Colonic mucosa (tissue), 4 donors: ENCODE results near the gene MTARC2. TPM values are rescaled to one million over a fixed set of nuclear protein-coding genes. Genes with fewer than 3 reads are reported as not detected.
A peak's percentile ranks its signal among the peaks of the same experiment; 100 is the strongest.

ENCODE experiments used
- DNase-seq: peaks from one replicate; pipeline ENCODE4 v3.0.0-alpha.2; 2020
- H3K27ac ChIP-seq: fragments of 200-600 bp; one replicate; pipeline ENCODE4 v1.8.0; 2021
- H3K27me3 ChIP-seq: fragments of 200-600 bp; one replicate; pipeline ENCODE4 v1.8.0; 2021
- H3K36me3 ChIP-seq: fragments of 200-600 bp; one replicate; pipeline ENCODE4 v1.8.0; 2021
- H3K4me1 ChIP-seq: fragments of 200-600 bp; one replicate; pipeline ENCODE4 v1.8.0; 2021; ENCODE audit warnings: mild to moderate bottlenecking
- H3K4me3 ChIP-seq: fragments of 200-600 bp; one replicate; pipeline ENCODE4 v1.8.0; 2021
- H3K9ac ChIP-seq, 2 donors: one replicate each; pipeline ENCODE4 v1.7.0; 2013; ENCODE audit warnings: control low read depth in 2 of 2, low read depth in 2 of 2, low read length in 2 of 2
- H3K9me3 ChIP-seq: fragments of 200-600 bp; one replicate; pipeline ENCODE4 v1.8.0; 2021
- CTCF ChIP-seq: fragments of 200-600 bp; IDR thresholded peaks from one replicate; pipeline ENCODE4 v1.8.0; 2022; ENCODE audit warnings: antibody characterized with exemption, mild to moderate bottlenecking
- intact Hi-C: fragments of 100-400 bp; cut with DNase I; formaldehyde crosslinking; loops from one replicate; pipeline ENCODE4 v1.14.1; 2022
- total RNA-seq, 2 donors: library from RNA; stranded (reverse); fragmentation: NEBNext Ultra II Directional in 1 of 2; extraction: Animal tissue kit (Norgen Biotek cat#: 25700) in 1 of 2; gene quantifications; one replicate each; pipeline ENCODE4 v1.2.1, GENCODE V29; 2021
- donor health status: healthy.
- donor health status: DM: no; HTN: no; CAD: no.
- donor health status: DM: no; HTN: no; CAD: no.

MTARC2 gene
- total RNA-seq, 2 donors from 2014 or later, result 28.1 to 32.3 TPM

GRCh38 chr1:220754212-220754917, 6.2 kb downstream of the MTARC2 start:
- Histone ChIP-seq H3K27me3 (no peaks in the 10 kb centered on the region), H3K36me3 (no peaks in the 10 kb centered on the region), H3K4me3 (no peak overlapping the region), H3K4me1 (peaks cover 3% of the 10 kb centered on the region), H3K9ac (no peak overlapping the region), H3K9me3 (no peaks in the 10 kb centered on the region), H3K27ac (no peak overlapping the region)
- TF ChIP-seq CTCF, result no peak
- intact Hi-C loops, result no loop called here
- peak; percentile 6 for DNase-seq

GRCh38 chr1:220754918-220755295, 6.8 kb downstream of the MTARC2 start:
- no peaks in the 10 kb centered on the region for H3K27me3 ChIP-seq
- H3K4me1 ChIP-seq, result peaks cover 3% of the 10 kb centered on the region
- intact Hi-C loops, result no loop called here
- no peaks in the 10 kb centered on the region for H3K36me3 ChIP-seq
- no peak for TF ChIP-seq CTCF
- H3K9ac ChIP-seq, result no peak overlapping the region
- H3K9me3 ChIP-seq, result no peaks in the 10 kb centered on the region
- no peak overlapping the region for H3K4me3 ChIP-seq
- no peak overlapping the region for H3K27ac ChIP-seq
- peak; percentile 6 for DNase-seq

GRCh38 chr1:220755309-220755708, 7.2 kb downstream of the MTARC2 start:
- DNase-seq, result peak; percentile 14
- no peaks in the 10 kb centered on the region for H3K36me3 ChIP-seq
- H3K27ac ChIP-seq, result no peak overlapping the region
- intact Hi-C loops, result no loop called here
- H3K27me3 ChIP-seq, result no peaks in the 10 kb centered on the region
- no peaks in the 10 kb centered on the region for H3K9me3 ChIP-seq
- TF ChIP-seq CTCF, result no peak
- no peak overlapping the region for H3K4me3 ChIP-seq
- no peak overlapping the region for H3K9ac ChIP-seq
- H3K4me1 ChIP-seq, result peaks cover 1% of the 10 kb centered on the region

- Histone ChIP-seq H3K27me3 (no peaks in the 10 kb centered on the region), H3K9ac (no peak overlapping the region), H3K4me1 (peaks cover 3% of the 10 kb centered on the region), H3K27ac (no peak overlapping the region), H3K36me3 (no peaks in the 10 kb centered on the region), H3K9me3 (no peaks in the 10 kb centered on the region), H3K4me3 (no peak overlapping the region)
- DNase-seq, result peak; percentile 8
- intact Hi-C loops, result no loop called here
- TF ChIP-seq CTCF, result no peak
Measured at GRCh38 chr1:220757441-220757840, 9.3 kb downstream of the MTARC2 start.

GRCh38 chr1:220759147-220759546, 11.0 kb downstream of the MTARC2 start:
- intact Hi-C loops, result no loop called here
- H3K27ac ChIP-seq, result no peak overlapping the region
- H3K9me3 ChIP-seq, result no peaks in the 10 kb centered on the region
- H3K27me3 ChIP-seq, result no peaks in the 10 kb centered on the region
- peaks cover 4% of the 10 kb centered on the region for H3K4me1 ChIP-seq
- H3K36me3 ChIP-seq, result no peaks in the 10 kb centered on the region
- DNase-seq, result no peak
- no peak overlapping the region for H3K9ac ChIP-seq
- TF ChIP-seq CTCF, result no peak
- H3K4me3 ChIP-seq, result no peak overlapping the region
